ENCODE measurements around the gene PLK5. TPM values are rescaled to one million over a fixed set of nuclear protein-coding genes. Genes with fewer than 3 reads are reported as not detected.

Gene PLK5
- polyA plus RNA-seq, 1 donor from 2014 or later: 3.6 TPM

- no peaks in the 10 kb centered on the region for H4K20me1 ChIP-seq (ENCODE audit: insufficient read depth)
- H3K4me3 ChIP-seq (ENCODE audit: low read length): no peak overlapping the region
- H3K27me3 ChIP-seq (ENCODE audit: insufficient read depth, low read depth, low read length): peaks cover 22% of the 10 kb centered on the region
- no peaks in the 10 kb centered on the region for H3K36me3 ChIP-seq (ENCODE audit: insufficient read depth, low read length)
- H2AFZ ChIP-seq (ENCODE audit: low read depth, low read length): no peak overlapping the region
- no peaks in the 10 kb centered on the region for H3K9me3 ChIP-seq (ENCODE audit: low read length)
- H3K9ac ChIP-seq (ENCODE audit: low read length): no peak overlapping the region
- no peaks in the 10 kb centered on the region for H3K9me2 ChIP-seq (ENCODE audit: insufficient read depth, low read length)
- no peak overlapping the region for H3K4me2 ChIP-seq (ENCODE audit: low read length)
- no peak overlapping the region for H3K27ac ChIP-seq (ENCODE audit: low read length)
- no peaks in the 10 kb centered on the region for H3K79me2 ChIP-seq (replicated peaks; ENCODE audit: insufficient read depth, low read length)
- H3F3A ChIP-seq (ENCODE audit: insufficient read depth, low read length, poor library complexity, severe bottlenecking): no peaks in the 10 kb centered on the region
- no peak for TF ChIP-seq POLR2AphosphoS5 (IDR thresholded peaks at IDR 0.05)
- no peak for TF ChIP-seq SMC3 (conservative IDR thresholded peaks at IDR 0.05; ENCODE audit: poor library complexity)
- TF ChIP-seq EP300 (conservative IDR thresholded peaks at IDR 0.05; ENCODE audit: poor library complexity, severe bottlenecking): no peak
- TF ChIP-seq TAF1 (IDR thresholded peaks at IDR 0.05; ENCODE audit: low read depth): no peak
- no peak for TF ChIP-seq RAD21 (conservative IDR thresholded peaks at IDR 0.05)
- no peak for TF ChIP-seq CTCF (IDR thresholded peaks at IDR 0.05; ENCODE audit: poor library complexity, severe bottlenecking)
- no peak for TF ChIP-seq REST (IDR thresholded peaks at IDR 0.05; ENCODE audit: borderline replicate concordance)
Measured at GRCh38 chr19:1510807-1511206, 13.1 kb upstream of the PLK5 start.

GRCh38 chr19:1511318-1512317, 12.3 kb upstream of the PLK5 start:
- Histone ChIP-seq H3K79me2 (replicated peaks; ENCODE audit: insufficient read depth, low read length) (no peaks in the 10 kb centered on the region), H3K27ac (ENCODE audit: low read length) (no peak overlapping the region), H3K9me3 (ENCODE audit: low read length) (no peaks in the 10 kb centered on the region), H3K36me3 (ENCODE audit: insufficient read depth, low read length) (no peaks in the 10 kb centered on the region), H3K27me3 (ENCODE audit: insufficient read depth, low read depth, low read length) (peaks cover 22% of the 10 kb centered on the region), H3F3A (ENCODE audit: insufficient read depth, low read length, poor library complexity, severe bottlenecking) (no peaks in the 10 kb centered on the region), H3K4me3 (ENCODE audit: low read length) (no peak overlapping the region), H3K9me2 (ENCODE audit: insufficient read depth, low read length) (no peaks in the 10 kb centered on the region), H4K20me1 (ENCODE audit: insufficient read depth) (no peaks in the 10 kb centered on the region), H3K4me2 (ENCODE audit: low read length) (no peak overlapping the region), H3K9ac (ENCODE audit: low read length) (no peak overlapping the region), H2AFZ (ENCODE audit: low read depth, low read length) (no peak overlapping the region)
- TF ChIP-seq CTCF (IDR thresholded peaks at IDR 0.05; ENCODE audit: poor library complexity, severe bottlenecking): no peak
